HG03064 (cell line): ENCODE data around the gene RBCK1.

Experiments used
- ATAC-seq: cut with Tn5 transposase; IDR thresholded peaks from one replicate; pipeline ENCODE4 v1.9.1; 2021; ENCODE audit warnings: low read depth; ENCODE audit not compliant: unreplicated experiment

Gene RBCK1

GRCh38 chr20:396619-397431, 11.3 kb upstream of the RBCK1 start:
- no peak for ATAC-seq

GRCh38 chr20:397432-398237, 10.5 kb upstream of the RBCK1 start:
- no peak for ATAC-seq

GRCh38 chr20:399182-399707, 8.9 kb upstream of the RBCK1 start:
- no peak for ATAC-seq

GRCh38 chr20:400128-400453, 8.0 kb upstream of the RBCK1 start:
- ATAC-seq, result no peak

GRCh38 chr20:400454-401275, 7.4 kb upstream of the RBCK1 start:
- ATAC-seq, result no peak

GRCh38 chr20:401682-402495, 6.2 kb upstream of the RBCK1 start:
- ATAC-seq, result no peak

GRCh38 chr20:402496-402885, 5.6 kb upstream of the RBCK1 start:
- no peak for ATAC-seq

- no peak for ATAC-seq
Measured at GRCh38 chr20:402898-403581, 5.1 kb upstream of the RBCK1 start.

- no peak for ATAC-seq
Measured at GRCh38 chr20:403582-403957, 4.5 kb upstream of the RBCK1 start.

- ATAC-seq, result no peak
Measured at GRCh38 chr20:404088-404487, 4.0 kb upstream of the RBCK1 start.

GRCh38 chr20:406200-407132, 1.6 kb upstream of the RBCK1 start:
- ATAC-seq, result no peak

- ATAC-seq, result peak; percentile 47
Measured at GRCh38 chr20:407133-407952, 756 bp upstream of the RBCK1 start.

GRCh38 chr20:408843-409696, 971 bp downstream of the RBCK1 start:
- peak; percentile 5 for ATAC-seq

GRCh38 chr20:409697-410559, 1.8 kb downstream of the RBCK1 start:
- ATAC-seq, result no peak

- ATAC-seq, result no peak
Measured at GRCh38 chr20:412081-412480, 4.0 kb downstream of the RBCK1 start.

GRCh38 chr20:414161-414560, 6.1 kb downstream of the RBCK1 start:
- ATAC-seq, result no peak
